Bronchial epithelial cell (primary cell): Measurements from ENCODE around the gene ATG10. TPM values are rescaled to one million over a fixed set of nuclear protein-coding genes. Genes with fewer than 3 reads are reported as not detected.
"Not testable (repeated sequence)": the region's sequence is repeated elsewhere in the genome, so short reads cannot be mapped to it uniquely, and the experiment has no call there.

ENCODE experiments used
- DNase-seq: peaks from one replicate; pipeline ENCODE4 v3.0.0-alpha.2; 2010; ENCODE audit warnings: low read depth
- FAIRE-seq: peaks from 2 replicates; lab custom pipeline; 2011; peaks lifted over from hg19 to GRCh38; lab: Jason Lieb, UNC
- H3K27me3 ChIP-seq: 2 replicates; pipeline ENCODE4 v1.5.1; 2011; ENCODE audit warnings: low read length; ENCODE audit not compliant: control insufficient read depth, insufficient read depth
- H3K36me3 ChIP-seq: 2 replicates; pipeline ENCODE4 v1.5.1; 2011; ENCODE audit warnings: low read length; ENCODE audit not compliant: control insufficient read depth, insufficient read depth
- H3K4me3 ChIP-seq: 2 replicates; pipeline ENCODE4 v1.5.1; 2011; ENCODE audit warnings: mild to moderate bottlenecking, low read depth, low read length, control low read depth
- CTCF ChIP-seq: IDR thresholded peaks from 2 replicates; pipeline ENCODE4 v1.5.1; 2011; ENCODE audit warnings: mild to moderate bottlenecking, moderate library complexity, low read length, control low read depth, inconsistent platforms; ENCODE audit not compliant: insufficient read depth, severe bottlenecking
- total RNA-seq: library from RNA; depleted of rRNA; stranded (reverse); fragments of >200 nt; gene quantifications from 2 replicates; pipeline ENCODE4 v1.2.1, GENCODE V29; 2014

The ATG10 gene
- total RNA-seq, 1 donor from 2014 or later = 9.7 TPM

- no peak overlapping the region for H3K4me3 ChIP-seq
- FAIRE-seq = no peak
- no peak for TF ChIP-seq CTCF
These were observed 35.8 kb upstream of the ATG10 start for GRCh38 chr5:81936066-81936465.

GRCh38 chr5:81936750-81937149 lies 35.1 kb upstream of the ATG10 start:
- TF ChIP-seq CTCF = no peak
- no peak overlapping the region for H3K4me3 ChIP-seq
- FAIRE-seq = no peak
- no peaks in the 10 kb centered on the region for H3K36me3 ChIP-seq
- DNase-seq = no peak
- H3K27me3 ChIP-seq = no peaks in the 10 kb centered on the region

More at GRCh38 chr5:81936066-81936465, 35.8 kb upstream of the ATG10 start:
- no peak for DNase-seq
- H3K27me3 ChIP-seq = no peaks in the 10 kb centered on the region
- H3K36me3 ChIP-seq = no peaks in the 10 kb centered on the region

- Histone ChIP-seq H3K36me3 (no peaks in the 10 kb centered on the region), H3K27me3 (no peaks in the 10 kb centered on the region), H3K4me3 (no peak overlapping the region)
- DNase-seq = no peak
- FAIRE-seq = no peak
- TF ChIP-seq CTCF = no peak
These were observed 29.1 kb upstream of the ATG10 start for GRCh38 chr5:81942746-81943145.

GRCh38 chr5:81948349-81948748 lies 23.5 kb upstream of the ATG10 start:
- Histone ChIP-seq H3K27me3 (no peaks in the 10 kb centered on the region), H3K4me3 (no peak overlapping the region), H3K36me3 (no peaks in the 10 kb centered on the region)
- TF ChIP-seq CTCF = no peak
- DNase-seq (peak; percentile 68), FAIRE-seq (no peak)

GRCh38 chr5:81949462-81949861 lies 22.4 kb upstream of the ATG10 start:
- TF ChIP-seq CTCF = no peak
- FAIRE-seq (no peak), DNase-seq (peak; percentile 3)
- H3K36me3 ChIP-seq = no peaks in the 10 kb centered on the region
- no peaks in the 10 kb centered on the region for H3K27me3 ChIP-seq
- H3K4me3 ChIP-seq = no peak overlapping the region

GRCh38 chr5:81950996-81951395 lies 20.8 kb upstream of the ATG10 start:
- H3K4me3 ChIP-seq = no peak overlapping the region
- no peaks in the 10 kb centered on the region for H3K36me3 ChIP-seq
- FAIRE-seq (no peak), DNase-seq (no peak)
- H3K27me3 ChIP-seq = no peaks in the 10 kb centered on the region
- no peak for TF ChIP-seq CTCF

GRCh38 chr5:81954796-81955195 lies 17.0 kb upstream of the ATG10 start:
- H3K27me3 ChIP-seq, H3K36me3 ChIP-seq, FAIRE-seq, H3K4me3 ChIP-seq, DNase-seq: not testable (repeated sequence)

GRCh38 chr5:81958129-81958528 lies 13.7 kb upstream of the ATG10 start:
- DNase-seq, FAIRE-seq, H3K36me3 ChIP-seq, H3K4me3 ChIP-seq, H3K27me3 ChIP-seq: not testable (repeated sequence)
